ENCODE data around the gene MLN.

GRCh38 chr6:33846226-33846625 is 42.4 kb upstream of the MLN start:
- no peak for TF ChIP-seq CTCF (conservative IDR thresholded peaks at IDR 0.05; ENCODE audit: low read depth, low read length)
- no peak for TF ChIP-seq USF2 (IDR thresholded peaks at IDR 0.05; ENCODE audit: low read depth, low read length)
- no peak for TF ChIP-seq POLR2A (IDR thresholded peaks at IDR 0.05; ENCODE audit: low read depth, low read length)
- TF ChIP-seq CEBPB (IDR thresholded peaks at IDR 0.05; ENCODE audit: low read depth, low read length): no peak
- TF ChIP-seq BHLHE40 (IDR thresholded peaks at IDR 0.05; ENCODE audit: low read depth, low read length): no peak
- no peak for TF ChIP-seq FOS (IDR thresholded peaks at IDR 0.05; ENCODE audit: low read depth, low read length)
- TF ChIP-seq MXI1 (IDR thresholded peaks at IDR 0.05; ENCODE audit: borderline replicate concordance, low read depth, low read length): no peak
- TF ChIP-seq RAD21 (IDR thresholded peaks at IDR 0.05; ENCODE audit: low read length): no peak
- no peak for TF ChIP-seq ELK1 (IDR thresholded peaks at IDR 0.05; ENCODE audit: borderline replicate concordance, low read depth, low read length)
- TF ChIP-seq MAFK (IDR thresholded peaks at IDR 0.05; ENCODE audit: low read depth, low read length): no peak
